GM23338 (cell line): ENCODE data around the gene CREB3L4. TPM values are rescaled to one million over a fixed set of nuclear protein-coding genes. Genes with fewer than 3 reads are reported as not detected.

ENCODE experiments used
- ATAC-seq: fragments of 200-7000 bp; cut with Tn5 transposase; 3 replicates; pipeline ENCODE4 v1.9.1; 2020
- DNase-seq: peaks from one replicate; pipeline ENCODE4 v3.0.0-alpha.2; 2015; ENCODE audit warnings: low spot score
- H2AFZ ChIP-seq: fragments of 200-600 bp; sonication (generic); 2 replicates; pipeline ENCODE4 v1.8.0; 2016; ENCODE audit warnings: antibody characterized with exemption, mild to moderate bottlenecking, moderate library complexity
- H3F3A ChIP-seq: fragments of 200-600 bp; sonication (generic); replicated peaks from 2 replicates; pipeline ENCODE4 v1.8.0; 2017; ENCODE audit warnings: antibody characterized with exemption, mixed run types, low read depth
- H3K27ac ChIP-seq: fragments of 200-600 bp; sonication (generic); 2 replicates; pipeline ENCODE4 v1.6.1; 2016; ENCODE audit warnings: low read depth
- H3K27me3 ChIP-seq: fragments of 200-600 bp; sonication (generic); 2 replicates; pipeline ENCODE4 v1.8.0; 2016; ENCODE audit warnings: mild to moderate bottlenecking, mixed run types, moderate library complexity; ENCODE audit not compliant: insufficient read depth
- H3K36me3 ChIP-seq: fragments of 200-600 bp; sonication (generic); 2 replicates; pipeline ENCODE4 v1.8.0; 2016; ENCODE audit warnings: mild to moderate bottlenecking; ENCODE audit not compliant: insufficient read depth
- H3K4me1 ChIP-seq: fragments of 200-600 bp; sonication (generic); 2 replicates; pipeline ENCODE4 v1.8.0; 2016; ENCODE audit warnings: mild to moderate bottlenecking, moderate library complexity; ENCODE audit not compliant: insufficient read depth
- H3K4me2 ChIP-seq: fragments of 200-600 bp; sonication (generic); 2 replicates; pipeline ENCODE4 v1.7.1; 2017; ENCODE audit warnings: mixed run types
- H3K4me3 ChIP-seq: fragments of 200-600 bp; sonication (generic); 2 replicates; pipeline ENCODE4 v1.6.1; 2016; ENCODE audit warnings: mixed run types
- H3K79me2 ChIP-seq: fragments of 200-600 bp; sonication (generic); replicated peaks from 2 replicates; pipeline ENCODE4 v1.8.0; 2017; ENCODE audit warnings: mild to moderate bottlenecking; ENCODE audit not compliant: insufficient read depth
- H3K9me2 ChIP-seq: fragments of 200-600 bp; sonication (generic); 2 replicates; pipeline ENCODE4 v1.8.0; 2017; ENCODE audit not compliant: insufficient read depth
- H4K20me1 ChIP-seq: fragments of 200-600 bp; sonication (generic); replicated peaks from 2 replicates; pipeline ENCODE4 v1.8.0; 2017; ENCODE audit warnings: mild to moderate bottlenecking; ENCODE audit not compliant: insufficient read depth
- H3K27ac Mint-ChIP-seq: 2 replicates; pipeline ENCODE4 v1.8.0; 2020; ENCODE audit warnings: inconsistent platforms, mild to moderate bottlenecking, moderate library complexity, mixed read lengths
- H3K27me3 Mint-ChIP-seq: 3 replicates; pipeline ENCODE4 v1.8.0; 2022; ENCODE audit warnings: low read depth, mild to moderate bottlenecking, moderate library complexity, mixed read lengths, inconsistent platforms; ENCODE audit not compliant: insufficient read depth, poor library complexity
- H3K36me3 Mint-ChIP-seq: 3 replicates; pipeline ENCODE4 v1.8.0; 2021; ENCODE audit warnings: low read depth, mild to moderate bottlenecking, inconsistent platforms, moderate library complexity, mixed read lengths
- H3K4me1 Mint-ChIP-seq: 3 replicates; pipeline ENCODE4 v1.8.0; 2020; ENCODE audit warnings: mild to moderate bottlenecking, inconsistent platforms, mixed read lengths
- H3K4me3 Mint-ChIP-seq: 3 replicates; pipeline ENCODE4 v1.8.0; 2021; ENCODE audit warnings: moderate library complexity, mild to moderate bottlenecking, inconsistent platforms, mixed read lengths
- H3K9me3 Mint-ChIP-seq: 3 replicates; pipeline ENCODE4 v1.8.0; 2020; ENCODE audit warnings: moderate library complexity, mild to moderate bottlenecking, inconsistent platforms, mixed read lengths
- CREB1 ChIP-seq: fragments of 250-450 bp; sonication (Bioruptor Pico); IDR thresholded peaks from 2 replicates; pipeline ENCODE4 v1.5.0; 2020; ENCODE audit warnings: low read depth, mild to moderate bottlenecking, moderate library complexity
- CTCF ChIP-seq, 2 experiments: fragments of 200-600 bp in 1 of 2; sonication (generic) in 1 of 2; conservative IDR thresholded peaks; 2 replicates each; pipeline versions ENCODE4 v1.5.1 to v1.6.1; 2016 to 2017; ENCODE audit warnings: antibody characterized with exemption in 2 of 2, low read depth in 2 of 2, mild to moderate bottlenecking in 2 of 2, moderate library complexity in 1 of 2
- EZH2 ChIP-seq: fragments of 200-600 bp; sonication (generic); IDR thresholded peaks from one replicate; pipeline ENCODE4 v1.8.0; 2017; ENCODE audit warnings: antibody characterized with exemption, mild to moderate bottlenecking, low read depth; ENCODE audit not compliant: unreplicated experiment
- EZH2phosphoT487 ChIP-seq: fragments of 200-600 bp; sonication (generic); IDR thresholded peaks from one replicate; pipeline ENCODE4 v1.8.1; 2018; ENCODE audit warnings: antibody characterized with exemption; ENCODE audit not compliant: unreplicated experiment
- JUNB ChIP-seq: IDR thresholded peaks from one replicate; pipeline ENCODE4 v1.6.1; 2016; ENCODE audit warnings: antibody characterized with exemption; ENCODE audit not compliant: unreplicated experiment
- NANOG ChIP-seq: IDR thresholded peaks from 2 replicates; pipeline ENCODE4 v1.6.1; 2016; ENCODE audit warnings: antibody characterized with exemption, borderline replicate concordance
- POLR2AphosphoS5 ChIP-seq: IDR thresholded peaks from 2 replicates; pipeline ENCODE4 v1.6.1; 2016; ENCODE audit warnings: antibody characterized with exemption, low read depth
- REST ChIP-seq: IDR thresholded peaks from one replicate; pipeline ENCODE4 v1.6.1; 2018; ENCODE audit warnings: antibody characterized with exemption; ENCODE audit not compliant: unreplicated experiment
- STAT1 ChIP-seq: IDR thresholded peaks from one replicate; pipeline ENCODE4 v1.6.1; 2016; ENCODE audit warnings: antibody characterized with exemption; ENCODE audit not compliant: unreplicated experiment
- ZNF114 ChIP-seq: fragments of 250-450 bp; sonication (Bioruptor Pico); IDR thresholded peaks from 2 replicates; pipeline ENCODE4 v1.5.0; 2020; ENCODE audit warnings: mild to moderate bottlenecking, moderate library complexity
- ZNF331 ChIP-seq: fragments of 250-450 bp; sonication (Bioruptor Pico); IDR thresholded peaks from 2 replicates; pipeline ENCODE4 v1.5.0; 2020; ENCODE audit warnings: low read depth, mild to moderate bottlenecking, moderate library complexity
- polyA plus RNA-seq: library from polyadenylated mRNA; unstranded; fragments of >200 nt; fragmentation: Nextera tagmentation; extraction: Ambion mirVana; gene quantifications from 2 replicates; pipeline ENCODE4 v1.2.1, GENCODE V29; 2016
- total RNA-seq: library from RNA; depleted of rRNA; stranded (reverse); fragments of >200 nt; shearing (Covaris generic); gene quantifications from 2 replicates; pipeline ENCODE4 v1.2.3, GENCODE V29; 2014
- TF ChIP-seq, protein P1 (sequence below): IDR thresholded peaks from 2 replicates; pipeline ENCODE4 v1.6.1; 2016; ENCODE audit warnings: antibody characterized with exemption

Gene CREB3L4
- total and polyA plus RNA-seq, 2 experiments from 2014 or later: 19.3 to 26.8 TPM

- no peaks in the 10 kb centered on the region for H3K4me1 Mint-ChIP-seq
- peaks cover 20% of the 10 kb centered on the region for H3K36me3 ChIP-seq
- no peak for ATAC-seq
These were observed 30.4 kb upstream of the CREB3L4 start for GRCh38 chr1:153937331-153937730.

GRCh38 chr1:153938996-153939395, 28.7 kb upstream of the CREB3L4 start:
- ATAC-seq (no peak), DNase-seq (no peak)
- H3K9me2 ChIP-seq: no peaks in the 10 kb centered on the region
- H3K27me3 ChIP-seq: no peaks in the 10 kb centered on the region
- no peaks in the 10 kb centered on the region for H3K4me1 ChIP-seq
- no peaks in the 10 kb centered on the region for H4K20me1 ChIP-seq
- H3K36me3 Mint-ChIP-seq: peaks cover 75% of the 10 kb centered on the region
- peaks cover 15% of the 10 kb centered on the region for H3K27me3 Mint-ChIP-seq
- no peak overlapping the region for H3K27ac Mint-ChIP-seq
- no peak overlapping the region for H3K4me3 Mint-ChIP-seq
- no peaks in the 10 kb centered on the region for H3K79me2 ChIP-seq
- no peak overlapping the region for H2AFZ ChIP-seq
- peaks cover 20% of the 10 kb centered on the region for H3K36me3 ChIP-seq
- no peak overlapping the region for H3K4me3 ChIP-seq
- no peak overlapping the region for H3K4me2 ChIP-seq
- H3K27ac ChIP-seq: no peak overlapping the region
- no peaks in the 10 kb centered on the region for H3K9me3 Mint-ChIP-seq
- H3K4me1 Mint-ChIP-seq: no peaks in the 10 kb centered on the region
- H3F3A ChIP-seq: no peaks in the 10 kb centered on the region
- TF ChIP-seq POLR2AphosphoS5 (no peak), ZNF331 (CRISPR knock-in tag) (no peak), EZH2 (no peak), CTCF (conservative IDR thresholded peaks at IDR 0.05; ENCODE audit: low read depth in 2 of 2) (no peak), STAT1 (no peak)
- TF ChIP-seq, protein P1, sequence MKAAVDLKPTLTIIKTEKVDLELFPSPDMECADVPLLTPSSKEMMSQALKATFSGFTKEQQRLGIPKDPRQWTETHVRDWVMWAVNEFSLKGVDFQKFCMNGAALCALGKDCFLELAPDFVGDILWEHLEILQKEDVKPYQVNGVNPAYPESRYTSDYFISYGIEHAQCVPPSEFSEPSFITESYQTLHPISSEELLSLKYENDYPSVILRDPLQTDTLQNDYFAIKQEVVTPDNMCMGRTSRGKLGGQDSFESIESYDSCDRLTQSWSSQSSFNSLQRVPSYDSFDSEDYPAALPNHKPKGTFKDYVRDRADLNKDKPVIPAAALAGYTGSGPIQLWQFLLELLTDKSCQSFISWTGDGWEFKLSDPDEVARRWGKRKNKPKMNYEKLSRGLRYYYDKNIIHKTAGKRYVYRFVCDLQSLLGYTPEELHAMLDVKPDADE: no peak

More at GRCh38 chr1:153937331-153937730, 30.4 kb upstream of the CREB3L4 start:
- Histone ChIP-seq H2AFZ (no peak overlapping the region), H3K79me2 (no peaks in the 10 kb centered on the region), H3K4me1 (no peaks in the 10 kb centered on the region), H3K27ac (no peak overlapping the region), H3F3A (no peaks in the 10 kb centered on the region), H3K9me2 (no peaks in the 10 kb centered on the region), H3K4me2 (no peak overlapping the region), H3K27me3 (no peaks in the 10 kb centered on the region), H3K4me3 (no peak overlapping the region), H4K20me1 (no peaks in the 10 kb centered on the region)
- H3K27ac Mint-ChIP-seq: no peak overlapping the region
- no peak for TF ChIP-seq EZH2
- no peak for TF ChIP-seq ZNF114 (CRISPR knock-in tag)
- TF ChIP-seq, protein P1: no peak
- no peak for TF ChIP-seq NANOG
- TF ChIP-seq POLR2AphosphoS5: no peak
- TF ChIP-seq CREB1: no peak
- no peak for TF ChIP-seq JUNB
- TF ChIP-seq REST: no peak
- TF ChIP-seq EZH2phosphoT487: no peak
- TF ChIP-seq STAT1: no peak
- no peak overlapping the region for H3K4me3 Mint-ChIP-seq
- H3K27me3 Mint-ChIP-seq: peaks cover 10% of the 10 kb centered on the region
- H3K36me3 Mint-ChIP-seq: peaks cover 80% of the 10 kb centered on the region
- H3K9me3 Mint-ChIP-seq: no peaks in the 10 kb centered on the region
- DNase-seq: no peak
